ENCODE measurements around the gene SMOC2. TPM values are rescaled to one million over a fixed set of nuclear protein-coding genes. Genes with fewer than 3 reads are reported as not detected.

Gene SMOC2
- total RNA-seq, 4 donors from 2014 or later = 5.8 to 14.5 (median 9.0) TPM

- H3K27me3 ChIP-seq = no peaks in the 10 kb centered on the region
- no peak overlapping the region for H3K4me3 ChIP-seq
- no peaks in the 10 kb centered on the region for H3K36me3 ChIP-seq
- intact Hi-C loops (cut with DNase I; ENCODE audit: low total_unique reads) (no loop called here), in situ Hi-C loops (cut with MboI; ENCODE audit: low pct_ligation_motif_present in 1 of 4, low pct_unique_long_range_greater_than_20kb in 1 of 4, low sequenced_read_pairs in 3 of 4) (no loop called here)
- 83 to 84% methylated on average over 6 to 9 of the region's 9 CpGs for WGBS, 2 donors (ENCODE audit: low coverage in 1 of 2)
- H3K27ac ChIP-seq = no peak overlapping the region
- no peaks in the 10 kb centered on the region for H3K9me3 ChIP-seq
- DNase-seq = no peak
- H3K4me1 ChIP-seq = no peaks in the 10 kb centered on the region
- TF ChIP-seq POLR2A (IDR thresholded peaks at IDR 0.05) (no peak), POLR2AphosphoS5 (IDR thresholded peaks at IDR 0.05) (no peak), EP300 (IDR thresholded peaks at IDR 0.05; ENCODE audit: low read depth) (no peak), CTCF (IDR thresholded peaks at IDR 0.05) (no peak)
These were observed 18.6 kb downstream of the SMOC2 start for GRCh38 chr6:168459572-168459971.

- Histone ChIP-seq H3K27me3 (no peaks in the 10 kb centered on the region), H3K4me3 (no peak overlapping the region), H3K9me3 (no peaks in the 10 kb centered on the region), H3K36me3 (no peaks in the 10 kb centered on the region), H3K27ac (no peak overlapping the region), H3K4me1 (no peaks in the 10 kb centered on the region)
- in situ Hi-C loops (cut with MboI; ENCODE audit: low pct_ligation_motif_present in 1 of 4, low pct_unique_long_range_greater_than_20kb in 1 of 4, low sequenced_read_pairs in 3 of 4) = no loop called here
- WGBS, 2 donors (ENCODE audit: low coverage in 1 of 2) = 68 to 69% methylated on average over 4 to 8 of the region's 8 CpGs
- intact Hi-C loops (cut with DNase I; ENCODE audit: low total_unique reads) = no loop called here
- TF ChIP-seq EP300 (IDR thresholded peaks at IDR 0.05; ENCODE audit: low read depth) (no peak), CTCF (IDR thresholded peaks at IDR 0.05) (no peak), POLR2A (IDR thresholded peaks at IDR 0.05) (no peak), POLR2AphosphoS5 (IDR thresholded peaks at IDR 0.05) (no peak)
- DNase-seq = no peak
These were observed 21.4 kb downstream of the SMOC2 start for GRCh38 chr6:168462289-168462853.

GRCh38 chr6:168464546-168464945, 23.6 kb downstream of the SMOC2 start:
- Histone ChIP-seq H3K4me1 (no peaks in the 10 kb centered on the region), H3K9me3 (no peaks in the 10 kb centered on the region), H3K4me3 (no peak overlapping the region), H3K36me3 (no peaks in the 10 kb centered on the region), H3K27ac (no peak overlapping the region), H3K27me3 (no peaks in the 10 kb centered on the region)
- 63 to 82% methylated on average over 1 to 4 of the region's 4 CpGs for WGBS, 2 donors (ENCODE audit: low coverage in 1 of 2)
- intact Hi-C loops (cut with DNase I; ENCODE audit: low total_unique reads) (no loop called here), in situ Hi-C loops (cut with MboI; ENCODE audit: low pct_ligation_motif_present in 1 of 4, low pct_unique_long_range_greater_than_20kb in 1 of 4, low sequenced_read_pairs in 3 of 4) (no loop called here)
- DNase-seq = no peak
- no peak for TF ChIP-seq POLR2A (IDR thresholded peaks at IDR 0.05)
- no peak for TF ChIP-seq POLR2AphosphoS5 (IDR thresholded peaks at IDR 0.05)
- no peak for TF ChIP-seq EP300 (IDR thresholded peaks at IDR 0.05; ENCODE audit: low read depth)
- TF ChIP-seq CTCF (IDR thresholded peaks at IDR 0.05) = no peak

GRCh38 chr6:168468045-168468444, 27.1 kb downstream of the SMOC2 start:
- no peak overlapping the region for H3K4me3 ChIP-seq
- H3K27me3 ChIP-seq = no peaks in the 10 kb centered on the region
- 90% methylated on average over 5 of the region's 5 CpGs; no CpG with 5 or more reads in 1 of the 2 donors for WGBS, 2 donors (ENCODE audit: low coverage in 1 of 2)
- no peak for DNase-seq
- intact Hi-C loops (cut with DNase I; ENCODE audit: low total_unique reads) = no loop called here
- in situ Hi-C loops (cut with MboI; ENCODE audit: low pct_ligation_motif_present in 1 of 4, low pct_unique_long_range_greater_than_20kb in 1 of 4, low sequenced_read_pairs in 3 of 4) = no loop called here
- no peak overlapping the region for H3K27ac ChIP-seq
- no peaks in the 10 kb centered on the region for H3K36me3 ChIP-seq
- TF ChIP-seq CTCF (IDR thresholded peaks at IDR 0.05) (no peak), POLR2A (IDR thresholded peaks at IDR 0.05) (no peak), POLR2AphosphoS5 (IDR thresholded peaks at IDR 0.05) (no peak), EP300 (IDR thresholded peaks at IDR 0.05; ENCODE audit: low read depth) (no peak)
- H3K4me1 ChIP-seq = no peaks in the 10 kb centered on the region
- peaks cover 0 to 4% of the 10 kb centered on the region in 2 donors for H3K9me3 ChIP-seq
